Muscle of leg (tissue), 11 donors: ENCODE results near the gene ARHGDIB. TPM values are rescaled to one million over a fixed set of nuclear protein-coding genes. Genes with fewer than 3 reads are reported as not detected.

Source experiments
- DNase-seq: peaks from one replicate; pipeline ENCODE4 v3.0.0; 2013
- H3K27ac ChIP-seq: one replicate; pipeline ENCODE4 v1.5.1; 2013; ENCODE audit warnings: mild to moderate bottlenecking, low read length, control low read depth
- H3K27me3 ChIP-seq: one replicate; pipeline ENCODE4 v1.6.1; 2013; ENCODE audit warnings: low read length; ENCODE audit not compliant: control insufficient read depth, insufficient read depth
- H3K36me3 ChIP-seq: one replicate; pipeline ENCODE4 v1.6.1; 2013; ENCODE audit warnings: low read length; ENCODE audit not compliant: control insufficient read depth, insufficient read depth
- H3K4me1 ChIP-seq: one replicate; pipeline ENCODE4 v1.6.1; 2013; ENCODE audit warnings: low read length; ENCODE audit not compliant: control insufficient read depth, insufficient read depth
- H3K4me3 ChIP-seq: one replicate; pipeline ENCODE4 v1.5.1; 2013; ENCODE audit warnings: low read length, control low read depth
- H3K9me3 ChIP-seq: replicated peaks from 2 replicates; pipeline ENCODE4 v1.6.1; 2013; ENCODE audit warnings: low read depth, low read length; ENCODE audit not compliant: control insufficient read depth
- WGBS: methylation state at CpG from one replicate; pipeline ENCODE4 v1.1.5; 2013; ENCODE audit warnings: missing lambda C conversion rate; ENCODE audit not compliant: insufficient coverage; 5-methylcytosine and 5-hydroxymethylcytosine counted together
- polyA plus RNA-seq, 8 donors: library from polyadenylated mRNA; unstranded; fragments of 120-200 nt; gene quantifications; one replicate each; pipeline versions ENCODE4 v1.2.1 to v1.2.3, GENCODE V29; 2013; ENCODE audit warnings: inconsistent platforms in 1 of 8, low replicate concordance in 1 of 8; ENCODE audit not compliant: insufficient read length in 8 of 8, insufficient read depth in 1 of 8
- total RNA-seq: library from RNA; stranded (reverse); fragments of 120-200 nt; gene quantifications from one replicate; pipeline ENCODE4 v1.2.4, GENCODE V29; 2013

ARHGDIB gene
- total and polyA plus RNA-seq, 9 donors: 37.8 to 47.6 (median 42.0) TPM

GRCh38 chr12:14950982-14951746 lies 10.2 kb downstream of the ARHGDIB start:
- Histone ChIP-seq H3K27ac (peak overlapping the region; percentile 81), H3K36me3 (no peaks in the 10 kb centered on the region), H3K27me3 (no peaks in the 10 kb centered on the region), H3K4me1 (peaks cover 8% of the 10 kb centered on the region), H3K9me3 (no peaks in the 10 kb centered on the region), H3K4me3 (no peak overlapping the region)
- WGBS: 64% methylated on average over 1 of the region's 6 CpGs
- no peak for DNase-seq

- Histone ChIP-seq H3K4me3 (no peak overlapping the region), H3K9me3 (no peaks in the 10 kb centered on the region), H3K27ac (no peak overlapping the region), H3K27me3 (no peaks in the 10 kb centered on the region), H3K4me1 (peaks cover 8% of the 10 kb centered on the region), H3K36me3 (no peaks in the 10 kb centered on the region)
- DNase-seq: no peak
- 53% methylated on average over 2 of the region's 4 CpGs for WGBS
Observed at GRCh38 chr12:14950421-14950820, 11.0 kb downstream of the ARHGDIB start.

GRCh38 chr12:14949631-14950030 lies 11.8 kb downstream of the ARHGDIB start:
- no peak overlapping the region for H3K4me3 ChIP-seq
- H3K9me3 ChIP-seq: no peaks in the 10 kb centered on the region
- H3K36me3 ChIP-seq: no peaks in the 10 kb centered on the region
- DNase-seq: no peak
- WGBS: 98% methylated on average over 5 of the region's 5 CpGs
- H3K27me3 ChIP-seq: no peaks in the 10 kb centered on the region
- H3K27ac ChIP-seq: peak overlapping the region; percentile 71
- H3K4me1 ChIP-seq: peaks cover 8% of the 10 kb centered on the region

DNA sequence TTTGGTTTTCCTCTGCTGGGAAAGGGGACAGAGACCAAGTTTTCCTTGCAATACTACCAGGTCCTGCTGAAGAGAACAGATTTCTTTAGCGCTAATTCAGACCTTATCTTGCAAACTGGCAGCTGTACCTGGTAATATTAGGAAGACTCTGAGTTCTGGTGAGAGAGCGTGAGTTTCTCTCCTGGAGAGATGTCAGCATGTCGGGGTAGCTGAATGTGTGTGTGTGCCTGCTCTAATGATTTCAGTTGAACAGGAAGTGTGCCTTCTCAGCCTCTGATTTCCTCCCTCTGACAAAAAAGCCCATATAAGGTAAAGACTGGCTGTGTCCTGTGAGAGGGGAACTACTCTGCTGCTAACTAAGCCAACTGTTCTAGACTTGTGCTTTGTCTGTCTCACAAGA lies 12.7 kb downstream of the ARHGDIB start:
- Histone ChIP-seq H3K36me3 (no peaks in the 10 kb centered on the region), H3K4me3 (no peak overlapping the region), H3K27me3 (no peaks in the 10 kb centered on the region), H3K4me1 (peaks cover 8% of the 10 kb centered on the region), H3K27ac (peak overlapping the region; percentile 71), H3K9me3 (no peaks in the 10 kb centered on the region)
- peak; percentile 90 for DNase-seq
- no CpG with 5 or more reads among the region's 3 CpGs for WGBS

DNA sequence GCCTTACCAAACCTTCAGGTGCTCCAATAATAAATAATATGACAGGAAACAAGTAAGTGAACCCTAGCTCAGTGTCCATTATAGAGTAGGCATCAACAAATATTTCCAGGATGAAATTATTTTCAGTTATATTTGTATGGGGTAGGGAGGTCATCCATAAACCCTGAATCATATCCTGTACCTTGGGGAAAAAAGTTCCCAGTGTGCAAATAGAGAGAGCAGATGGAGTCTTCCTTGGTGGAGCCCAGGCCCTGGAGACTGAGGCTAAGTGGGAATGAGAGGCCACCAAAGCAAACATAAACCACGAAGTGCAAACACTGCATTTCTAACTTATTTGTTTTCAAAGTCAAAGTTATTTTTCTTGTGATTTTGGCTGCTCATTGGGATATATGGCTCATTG lies 14.5 kb downstream of the ARHGDIB start:
- Histone ChIP-seq H3K27ac (no peak overlapping the region), H3K4me3 (no peak overlapping the region), H3K4me1 (peaks cover 8% of the 10 kb centered on the region), H3K36me3 (no peaks in the 10 kb centered on the region), H3K9me3 (no peaks in the 10 kb centered on the region), H3K27me3 (no peaks in the 10 kb centered on the region)
- WGBS: no CpG with 5 or more reads among the region's 1 CpG
- no peak for DNase-seq

- Histone ChIP-seq H3K4me1 (peaks cover 5% of the 10 kb centered on the region), H3K36me3 (no peaks in the 10 kb centered on the region), H3K9me3 (no peaks in the 10 kb centered on the region), H3K27ac (no peak overlapping the region), H3K4me3 (no peak overlapping the region), H3K27me3 (no peaks in the 10 kb centered on the region)
- DNase-seq: no peak
- 88% methylated on average over 2 of the region's 2 CpGs for WGBS
Observed at GRCh38 chr12:14946162-14946561, 15.2 kb downstream of the ARHGDIB start.

DNA sequence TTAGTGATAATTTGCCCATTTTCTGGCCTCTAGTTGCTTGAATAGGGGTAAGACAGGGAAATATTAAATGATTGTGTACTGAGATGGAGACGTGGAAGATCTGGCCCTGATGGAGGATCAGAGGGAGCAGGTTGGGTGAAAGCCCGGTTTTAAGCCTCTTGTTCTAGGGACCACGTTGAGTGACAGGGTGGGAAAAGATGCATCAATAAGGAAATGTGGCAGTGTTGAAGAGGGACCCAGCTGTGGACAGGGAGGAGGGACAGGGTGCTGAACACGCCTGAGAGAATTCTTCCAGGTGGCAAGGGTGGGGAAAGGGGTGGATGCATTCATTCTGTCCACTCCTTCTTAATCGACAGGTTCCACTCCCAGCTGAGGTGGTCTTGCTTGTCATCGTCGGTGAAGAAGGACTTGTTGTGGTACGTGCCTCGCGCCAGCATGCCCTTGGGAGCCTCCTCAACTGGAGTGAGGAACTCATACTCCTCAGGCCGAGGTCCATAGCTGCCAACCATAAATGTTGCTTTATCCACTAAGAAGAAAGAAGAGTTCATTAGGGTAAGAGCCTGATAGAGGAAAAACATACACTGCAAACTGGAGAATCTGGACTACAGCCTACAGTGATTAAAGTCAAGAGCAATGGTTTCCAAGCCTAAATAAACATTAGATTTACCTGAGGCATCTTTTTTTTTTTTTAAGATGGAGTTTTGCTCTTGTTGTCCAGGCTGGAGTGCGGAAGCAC lies 19.0 kb downstream of the ARHGDIB start:
- H3K27ac ChIP-seq: no peak overlapping the region
- no peak for DNase-seq
- no peaks in the 10 kb centered on the region for H3K27me3 ChIP-seq
- WGBS: 97% methylated on average over 7 of the region's 12 CpGs
- H3K36me3 ChIP-seq: no peaks in the 10 kb centered on the region
- H3K4me3 ChIP-seq: no peak overlapping the region
- H3K9me3 ChIP-seq: no peaks in the 10 kb centered on the region
- H3K4me1 ChIP-seq: no peaks in the 10 kb centered on the region

DNA sequence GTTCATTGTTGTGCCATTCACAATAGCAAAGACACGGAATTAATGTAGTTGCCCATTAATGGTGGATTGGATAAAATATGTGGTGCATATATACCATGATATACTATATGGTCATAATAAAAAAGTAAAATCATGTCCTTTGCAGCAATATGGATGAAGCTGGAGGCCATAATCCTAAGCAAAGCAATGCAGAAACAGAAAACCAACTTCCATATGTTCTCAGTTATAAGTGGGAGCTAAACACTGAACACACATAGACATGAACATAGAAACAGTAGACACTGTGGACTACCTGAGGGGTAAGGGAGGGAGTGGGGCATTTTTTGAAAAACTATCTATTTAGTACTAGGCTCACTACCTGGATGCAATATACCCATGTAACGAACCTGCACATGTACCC lies 20.0 kb downstream of the ARHGDIB start:
- H3K9me3 ChIP-seq: no peaks in the 10 kb centered on the region
- no peaks in the 10 kb centered on the region for H3K36me3 ChIP-seq
- DNase-seq: no peak
- no peaks in the 10 kb centered on the region for H3K27me3 ChIP-seq
- no peaks in the 10 kb centered on the region for H3K4me1 ChIP-seq
- WGBS: no CpG with 5 or more reads among the region's 2 CpGs
- H3K27ac ChIP-seq: no peak overlapping the region
- no peak overlapping the region for H3K4me3 ChIP-seq

DNA sequence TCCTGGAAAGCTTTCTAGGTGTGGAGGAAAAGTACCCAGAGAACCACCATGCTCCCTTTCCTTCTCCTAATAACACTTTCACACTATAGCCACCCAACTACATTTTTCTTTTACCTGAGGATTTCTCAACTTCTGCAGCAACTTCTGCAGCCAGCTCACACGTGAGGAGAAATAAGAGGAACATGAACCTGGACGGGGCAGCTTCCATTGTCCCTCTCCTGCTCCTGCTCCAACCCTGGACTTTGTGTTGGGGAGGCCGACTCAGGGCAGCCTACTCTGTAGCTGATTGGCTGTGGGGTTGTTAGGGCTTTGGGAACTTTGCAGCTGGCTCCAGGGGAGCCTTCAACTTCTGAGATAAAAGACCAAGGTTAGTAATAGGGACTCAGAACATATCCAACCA lies 23.1 kb downstream of the ARHGDIB start, which contains the start of gene ERP27:
Gene ERP27 (minus strand): TSS at position 237 of the 400 bp plus-strand sequence. CDS start 29 bp downstream, at position 208.
- no CpG with 5 or more reads among the region's 3 CpGs for WGBS
- H3K27me3 ChIP-seq: no peaks in the 10 kb centered on the region
- no peak within 1 kb of the TSS for H3K4me3 ChIP-seq

GRCh38 chr12:14937689-14938088 lies 23.7 kb downstream of the ARHGDIB start:
- DNase-seq: no peak
- H3K4me3 ChIP-seq: no peak overlapping the region
- no peaks in the 10 kb centered on the region for H3K36me3 ChIP-seq
- no peak overlapping the region for H3K27ac ChIP-seq
- no peaks in the 10 kb centered on the region for H3K27me3 ChIP-seq
- no CpG with 5 or more reads among the region's 1 CpG for WGBS
- H3K9me3 ChIP-seq: no peaks in the 10 kb centered on the region
- no peaks in the 10 kb centered on the region for H3K4me1 ChIP-seq

More for the DNA sequence above, 23.1 kb downstream of the ARHGDIB start, which contains the start of gene ERP27:
- DNase-seq: no peak
- no peaks in the 10 kb centered on the region for H3K36me3 ChIP-seq
- H3K27ac ChIP-seq: no peak within 1 kb of the TSS
- H3K9me3 ChIP-seq: no peaks in the 10 kb centered on the region
- no peaks in the 10 kb centered on the region for H3K4me1 ChIP-seq
